Stimulated activated CD8-positive, alpha-beta memory T cell treated with anti-CD3 and anti-CD28 coated beads, Interleukin-4, amount 100 ng/mL, for 1 hour (primary cell): ENCODE results near the gene SEMA5A.

ENCODE experiments used
- DNase-seq, 2 donors: peaks; one replicate each; pipeline ENCODE4 v3.0.0-alpha.2; 2020; ENCODE audit warnings: low read depth in 2 of 2, low spot score in 1 of 2

The SEMA5A gene

DNA sequence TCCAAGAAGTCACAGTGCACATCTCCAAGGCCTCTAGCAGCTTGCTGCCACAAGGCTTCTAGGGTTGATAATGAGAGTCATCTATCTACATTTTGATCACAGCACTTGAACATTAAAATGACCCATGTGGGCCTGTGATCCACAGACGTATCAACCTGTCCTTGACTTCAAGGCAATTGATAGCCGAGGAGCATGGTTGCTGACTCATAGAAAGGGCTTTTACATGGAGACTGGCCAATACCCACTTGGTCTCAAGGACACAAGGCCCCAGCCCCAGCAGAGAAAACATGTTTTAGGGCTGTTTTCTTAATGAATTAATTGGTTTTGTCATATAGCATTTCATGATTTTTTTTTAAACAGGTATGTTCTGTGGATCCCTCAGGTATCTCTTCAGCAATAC, 314.0 kb downstream of the SEMA5A start:
- no peak for DNase-seq

DNA sequence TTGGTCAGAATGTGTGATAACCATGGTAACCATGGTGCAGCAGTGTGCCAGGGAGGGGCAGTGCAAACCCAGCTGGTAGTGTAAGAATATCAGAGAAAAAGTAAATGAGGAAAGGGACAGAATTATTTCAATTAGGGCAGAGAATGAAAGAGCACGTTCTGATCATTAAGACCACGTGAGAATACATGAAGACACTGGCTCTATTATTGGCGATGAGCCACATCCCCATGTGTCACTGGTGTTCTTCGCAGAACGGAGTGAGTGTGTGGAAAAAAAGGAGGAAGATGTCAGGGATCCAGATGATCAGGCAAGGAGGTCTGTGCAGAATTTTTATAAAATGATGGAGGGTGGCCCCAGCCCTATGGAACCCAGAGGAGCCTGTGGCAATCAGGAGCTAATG, 315.5 kb downstream of the SEMA5A start:
- DNase-seq, result no peak

DNA sequence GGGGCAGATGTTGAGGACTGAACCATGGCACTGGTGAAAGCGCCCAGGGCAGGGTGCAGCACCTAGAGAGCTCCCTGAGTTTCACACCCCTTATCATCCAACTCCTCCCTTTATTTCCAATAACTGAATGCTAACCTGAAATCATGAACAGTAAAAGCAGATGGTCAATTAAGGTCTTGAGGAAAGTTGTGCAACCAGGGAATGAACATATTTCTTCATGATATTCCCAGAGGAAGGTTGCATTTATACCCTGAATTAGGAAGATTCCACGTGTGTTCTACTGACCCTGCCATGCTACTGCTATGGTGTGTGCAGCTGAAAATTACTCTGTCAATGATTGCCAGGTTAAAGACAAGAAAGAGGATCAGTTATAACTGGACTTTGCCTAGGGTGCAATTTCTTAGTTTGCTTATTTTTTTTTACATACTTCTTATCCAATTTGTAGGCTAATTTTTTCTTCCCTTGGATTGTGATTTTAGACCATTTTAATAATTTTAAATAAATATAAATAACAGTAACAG, 319.8 kb downstream of the SEMA5A start:
- DNase-seq, result no peak

DNA sequence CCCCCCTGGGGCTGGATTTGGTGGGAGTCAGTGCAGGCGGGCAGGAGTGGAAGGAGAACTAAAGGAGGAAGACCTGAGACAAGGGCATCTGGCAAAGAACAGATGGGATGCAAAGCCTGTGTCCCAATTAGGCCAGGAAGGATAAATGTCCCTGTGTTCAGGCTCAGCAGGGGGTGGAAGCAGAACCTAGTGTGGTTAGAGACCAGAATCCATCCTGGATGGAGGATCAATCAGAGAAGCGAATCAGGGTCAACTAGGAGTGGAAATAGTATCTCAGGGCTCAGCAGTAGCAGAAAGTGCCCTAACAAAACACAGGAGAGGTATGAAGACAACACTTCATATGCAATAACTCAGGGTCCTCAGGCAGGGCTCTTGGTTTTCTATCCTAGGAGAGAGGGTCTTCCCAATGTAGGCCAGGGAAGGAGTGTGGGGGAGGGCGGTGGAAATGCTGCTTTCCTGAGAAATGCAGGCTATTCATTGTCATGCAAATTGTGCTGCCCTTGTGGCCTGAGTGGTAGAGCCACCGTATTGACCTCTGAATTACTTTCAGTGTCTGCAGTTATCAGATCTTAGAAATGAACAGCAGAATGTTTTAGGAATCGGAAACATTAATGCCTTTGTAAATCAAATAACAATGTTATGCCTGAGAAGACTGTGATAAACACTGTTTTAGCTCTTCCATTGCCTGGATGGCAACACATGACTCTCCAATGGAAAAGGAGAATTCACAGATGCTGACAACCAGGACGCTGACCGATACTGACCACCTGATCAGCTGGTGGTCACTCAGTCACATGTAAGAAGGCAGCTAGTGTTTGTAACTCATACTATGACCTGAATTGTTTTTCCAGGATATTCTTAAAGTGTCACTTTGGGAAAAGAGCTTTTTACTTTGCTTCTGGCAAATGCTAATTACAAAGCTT, 323.6 kb downstream of the SEMA5A start:
- no peak for DNase-seq

DNA sequence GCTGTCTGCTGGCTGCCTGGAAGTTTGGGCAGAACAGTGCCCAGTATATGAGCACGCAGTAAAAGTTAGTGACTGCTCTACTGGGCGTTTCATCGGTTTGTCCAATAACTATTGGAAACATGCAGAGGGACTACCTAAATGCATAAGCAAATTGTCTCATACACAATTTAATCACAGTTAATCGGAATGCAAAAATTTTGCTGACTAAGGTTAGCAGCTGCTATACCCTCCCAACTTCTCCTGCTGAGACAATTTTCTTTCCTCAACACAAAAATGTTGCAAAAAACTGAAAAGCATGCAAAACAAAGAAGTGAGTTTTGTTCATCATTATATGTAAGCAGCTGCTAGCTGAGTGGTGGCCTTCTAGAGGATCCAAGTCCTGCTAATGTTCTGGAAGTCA, 327.5 kb downstream of the SEMA5A start:
- DNase-seq, result no peak

DNA sequence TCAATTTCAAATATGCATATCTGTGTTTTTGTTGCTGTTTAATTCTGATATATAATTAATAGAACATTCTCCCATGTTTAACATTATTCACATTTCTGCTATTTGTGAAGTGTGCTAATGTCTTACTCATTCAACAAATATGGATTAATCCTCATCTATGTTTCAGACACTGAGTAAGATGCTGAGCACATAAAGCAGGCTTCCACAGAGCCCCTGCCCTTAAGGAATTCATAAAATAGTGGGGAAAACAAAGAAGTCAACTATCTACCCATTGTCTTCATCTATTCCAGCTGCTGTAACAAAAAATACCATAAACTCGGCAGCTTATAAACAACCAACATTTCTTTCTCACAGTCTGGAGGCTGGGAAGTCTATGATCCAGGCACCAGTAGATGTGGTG, 333.3 kb downstream of the SEMA5A start:
- DNase-seq, result no peak

DNA sequence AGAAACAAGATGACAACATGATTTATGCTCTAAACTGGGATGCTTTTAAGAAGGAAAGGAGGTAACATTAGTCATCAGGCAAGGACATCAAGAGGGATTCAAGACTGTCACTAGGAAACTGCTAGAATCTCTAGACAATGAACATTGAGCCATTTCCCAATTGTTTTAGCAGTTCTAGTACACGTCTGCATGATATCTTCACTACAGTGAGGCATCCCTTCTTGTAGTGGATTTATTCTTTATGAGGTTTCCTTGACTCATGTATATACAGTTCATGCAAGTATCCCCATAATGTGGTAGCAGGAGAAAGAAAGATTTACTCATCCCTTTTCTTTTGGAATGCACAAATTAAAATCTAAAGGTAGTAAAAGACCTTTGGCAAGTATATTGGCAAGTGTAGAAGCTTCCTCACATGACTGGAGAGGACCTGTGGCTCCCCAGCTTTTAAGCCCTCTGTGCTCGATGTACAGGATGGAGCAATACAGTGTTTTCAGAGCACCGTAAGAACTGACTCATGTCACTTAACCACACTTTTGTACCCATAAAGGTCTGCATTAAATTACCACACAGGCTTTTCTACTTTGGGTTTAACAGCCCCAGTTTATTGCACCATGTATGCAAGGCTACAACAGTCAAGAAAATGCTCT, 335.9 kb downstream of the SEMA5A start:
- no peak for DNase-seq

DNA sequence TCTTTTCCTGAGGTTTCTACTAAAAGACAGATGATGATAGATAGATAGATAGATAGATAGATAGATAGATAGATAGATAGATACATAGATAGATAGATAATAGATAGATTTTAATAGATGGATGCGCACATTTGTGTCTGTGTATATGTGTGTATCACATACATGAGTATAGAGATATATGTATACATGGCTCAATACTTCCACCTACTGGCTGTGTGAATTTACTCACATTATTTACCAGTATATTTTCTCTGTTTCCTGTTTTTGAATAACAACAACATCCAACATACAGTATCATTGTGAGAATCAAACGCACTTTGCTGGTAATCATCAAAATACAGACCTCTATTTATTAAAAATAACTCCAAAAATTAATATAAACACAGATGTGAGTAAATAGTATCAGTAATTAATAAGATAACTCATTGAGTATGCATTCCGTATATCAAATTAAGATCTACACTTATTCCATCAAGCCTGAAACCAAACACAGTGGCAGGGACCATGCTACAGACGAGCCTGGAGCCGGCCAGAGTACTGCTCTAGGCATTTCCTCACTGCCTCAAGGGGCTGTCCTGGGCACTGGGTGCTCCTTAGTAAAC, 338.0 kb downstream of the SEMA5A start:
- no peak for DNase-seq

DNA sequence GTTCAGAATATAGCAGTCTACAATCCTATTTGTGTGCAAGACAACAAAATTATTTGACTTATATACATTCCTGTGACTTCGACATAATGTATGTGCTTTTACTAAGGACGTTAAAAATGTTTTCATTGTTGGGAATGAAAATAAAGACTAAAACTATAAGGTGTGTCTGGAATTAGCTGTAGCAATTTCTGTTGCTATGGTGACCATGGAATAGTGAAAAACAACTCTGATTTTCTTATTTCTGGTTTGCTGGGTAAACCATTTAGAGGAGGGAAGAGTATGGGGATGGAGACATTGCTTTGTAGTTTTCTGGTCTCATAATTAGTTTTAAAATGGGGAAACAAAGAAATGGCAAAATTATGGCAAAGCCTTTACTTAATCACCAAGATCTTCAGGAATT, 343.2 kb downstream of the SEMA5A start:
- DNase-seq, result no peak

DNA sequence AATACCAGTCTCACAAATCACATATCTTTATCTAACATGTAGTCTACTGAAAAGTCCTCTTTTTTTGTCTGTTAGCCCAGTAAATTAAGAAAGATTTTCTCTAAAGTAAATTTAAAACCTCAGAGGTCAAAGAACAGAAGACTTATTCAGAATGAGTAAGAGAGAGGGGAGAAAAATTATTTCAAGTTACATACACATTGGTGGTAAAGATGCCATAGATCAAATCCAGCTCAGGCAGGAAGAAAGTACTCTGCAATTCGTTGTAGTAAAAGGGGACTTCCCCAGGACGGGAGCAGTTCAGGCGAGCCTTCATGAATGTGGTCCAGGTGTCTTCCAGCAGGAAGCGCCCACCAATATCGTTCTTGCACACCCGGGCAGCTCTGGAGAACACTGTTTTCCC, 344.1 kb downstream of the SEMA5A start:
- no peak for DNase-seq

DNA sequence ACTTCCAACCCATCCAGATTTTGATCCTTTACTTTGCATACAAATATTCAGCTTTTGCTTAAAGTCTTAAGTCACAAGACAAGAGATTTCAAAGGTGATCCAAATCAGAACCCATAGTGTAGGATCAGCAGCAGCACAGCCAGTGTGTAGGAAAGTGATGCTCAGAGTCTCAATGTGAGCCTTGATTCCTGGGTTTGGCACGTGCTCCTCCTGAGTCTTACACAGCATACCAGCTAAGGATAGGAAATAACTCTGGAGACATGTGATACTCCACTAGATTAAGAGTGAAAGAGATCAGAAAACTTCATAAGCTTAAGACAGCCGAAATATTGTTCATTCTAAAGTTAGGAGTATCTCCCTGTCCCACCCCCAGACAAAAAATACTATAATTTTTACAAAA, 344.9 kb downstream of the SEMA5A start:
- DNase-seq, result no peak

DNA sequence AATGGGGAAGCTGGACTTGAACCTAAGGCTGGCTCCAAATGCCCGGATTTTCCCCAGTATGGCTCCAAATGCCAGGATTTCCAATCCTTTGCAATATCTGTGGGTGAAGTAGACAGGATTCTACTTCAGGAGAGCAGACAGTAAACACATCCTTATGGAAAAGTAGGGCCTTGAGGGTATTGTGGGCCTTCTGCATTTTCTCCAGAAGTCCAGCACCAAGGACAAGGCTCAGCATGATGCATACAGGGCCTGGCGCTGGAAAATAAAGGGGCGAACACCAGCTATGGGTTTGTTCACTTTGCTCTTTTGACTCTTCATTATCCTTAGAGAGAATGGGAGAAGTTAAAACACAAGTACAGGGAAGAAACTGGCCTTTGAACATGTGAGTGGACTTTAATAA, 347.5 kb downstream of the SEMA5A start:
- DNase-seq, result no peak

DNA sequence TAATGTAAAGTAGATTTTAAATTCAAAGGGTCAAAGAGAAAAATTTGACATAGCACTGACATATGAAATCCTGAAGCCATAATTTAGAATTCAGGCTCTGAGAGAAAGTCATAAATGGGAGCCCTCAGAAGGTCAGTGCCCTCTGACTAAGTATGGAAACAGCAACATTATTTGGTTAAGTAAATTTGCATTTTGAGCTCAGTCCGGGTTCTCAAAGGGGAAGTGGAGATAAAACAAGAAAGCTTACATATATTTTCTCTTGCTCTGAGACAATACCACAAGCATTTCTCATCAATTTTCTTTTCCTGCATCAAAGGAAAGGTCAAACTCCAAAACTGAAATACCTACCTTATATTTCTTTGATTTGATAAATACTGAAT, 348.0 kb downstream of the SEMA5A start:
- no peak for DNase-seq

DNA sequence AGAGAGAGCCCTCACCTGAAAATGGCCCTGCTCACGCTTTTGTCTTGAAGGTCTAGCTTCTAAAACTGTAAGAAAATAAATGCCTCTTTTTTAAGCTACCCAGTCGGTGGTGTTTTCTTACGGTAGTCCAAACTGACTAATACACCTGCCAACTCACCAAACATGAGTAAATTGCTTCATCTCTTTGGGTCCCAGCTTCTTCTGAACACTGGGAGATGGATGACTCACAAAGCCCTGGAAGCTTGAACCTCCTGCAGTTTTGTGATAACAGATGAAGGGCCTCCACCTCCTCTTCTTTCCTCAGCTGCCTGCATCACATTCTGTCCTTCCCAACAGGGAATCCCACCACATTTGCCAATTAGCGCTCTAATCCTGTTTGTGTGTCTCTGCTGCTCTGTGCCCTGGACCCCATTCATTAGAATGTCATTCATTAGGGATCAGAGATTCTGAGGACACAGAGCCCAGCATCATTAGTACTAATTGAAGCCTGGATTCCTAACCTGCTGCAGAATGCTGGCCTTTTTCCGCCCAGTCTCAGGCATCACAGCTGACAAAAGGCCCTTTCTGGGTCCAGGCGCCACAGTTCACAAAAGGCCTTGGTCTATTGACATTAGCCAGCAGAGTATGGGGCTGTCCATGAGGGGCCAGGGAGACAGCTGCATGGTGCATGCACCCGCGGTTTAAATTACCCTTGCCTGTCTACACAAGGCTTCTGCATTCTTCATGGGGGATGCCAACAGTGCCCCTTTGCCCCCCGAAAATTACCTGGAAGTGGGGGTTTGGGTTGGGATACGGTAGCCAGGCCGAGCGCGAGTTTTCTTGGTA, 349.3 kb downstream of the SEMA5A start:
- DNase-seq, result no peak

DNA sequence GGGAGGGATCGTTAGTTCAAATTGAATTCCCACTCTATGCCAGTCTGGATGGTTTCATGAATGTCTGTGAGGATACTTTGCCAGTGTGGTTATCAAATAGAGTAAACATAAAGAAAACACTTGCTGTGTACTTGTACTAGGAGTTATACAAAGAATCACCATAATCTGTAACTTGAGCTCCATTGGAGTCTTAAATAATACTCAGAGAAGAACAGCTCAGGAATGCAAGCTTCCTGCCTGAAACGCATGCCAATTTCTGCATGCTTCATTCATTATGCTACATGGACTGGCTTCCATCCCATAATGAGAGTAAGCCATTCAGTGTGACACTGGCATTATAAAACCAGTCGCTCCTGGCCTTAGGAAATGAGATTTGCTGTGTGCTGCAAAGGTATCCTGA, 351.4 kb downstream of the SEMA5A start:
- DNase-seq, result no peak

DNA sequence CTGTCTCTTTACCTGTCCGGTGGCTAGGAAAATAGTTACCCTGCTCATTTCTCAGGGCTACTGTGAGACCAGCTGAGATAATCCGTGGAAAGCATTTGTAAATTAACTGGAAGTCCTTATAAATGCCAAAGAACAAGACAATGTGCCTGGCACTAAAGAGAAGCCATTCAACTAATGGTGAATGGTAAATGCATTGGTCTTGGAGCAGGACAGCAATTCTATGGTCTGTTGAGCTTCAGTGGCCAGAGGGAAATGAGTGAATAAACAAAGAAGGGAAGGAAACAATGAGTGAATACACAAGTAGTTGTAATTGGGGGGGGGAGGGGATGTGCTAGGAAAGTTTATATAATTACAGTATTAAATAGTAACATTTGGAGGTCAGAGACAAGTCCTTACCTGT, 353.6 kb downstream of the SEMA5A start:
- DNase-seq, result no peak

DNA sequence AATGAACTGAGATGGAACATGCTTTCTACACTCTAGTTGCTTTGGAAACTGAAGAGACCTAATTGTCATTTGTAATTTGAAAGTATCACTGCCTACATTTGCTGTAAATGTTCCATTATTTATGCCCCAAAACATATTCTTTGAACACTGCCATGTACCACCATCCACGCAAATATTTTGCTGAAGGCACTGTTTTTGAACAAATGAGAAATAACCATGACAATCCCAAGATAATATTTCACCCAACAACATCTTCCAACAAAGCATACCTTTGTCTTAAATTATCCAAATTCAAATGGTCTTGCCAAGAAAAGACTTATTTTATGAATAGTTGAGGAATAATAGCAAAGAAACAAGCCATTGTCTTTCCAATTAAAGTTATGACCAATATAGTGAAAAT, 356.2 kb downstream of the SEMA5A start:
- no peak for DNase-seq

DNA sequence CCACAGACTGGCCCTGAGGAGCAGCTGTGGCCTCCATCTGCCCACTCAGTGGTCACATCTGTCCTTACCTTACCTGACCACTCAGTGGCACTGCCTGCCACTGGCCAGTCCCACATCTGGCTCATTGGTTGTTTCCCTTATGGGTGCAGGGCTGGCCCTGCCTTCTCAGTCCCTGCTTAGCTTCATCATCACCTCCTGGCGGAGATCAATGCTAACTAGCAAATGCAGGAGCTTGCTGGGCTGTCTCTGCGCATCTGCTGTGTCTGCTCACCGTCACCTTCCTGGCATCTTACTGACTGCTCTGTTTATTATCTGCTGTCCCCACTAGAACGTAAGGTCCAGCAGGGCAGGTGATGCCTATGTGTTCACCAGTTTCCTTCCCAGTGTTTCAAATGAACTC, 356.9 kb downstream of the SEMA5A start:
- DNase-seq, result no peak

DNA sequence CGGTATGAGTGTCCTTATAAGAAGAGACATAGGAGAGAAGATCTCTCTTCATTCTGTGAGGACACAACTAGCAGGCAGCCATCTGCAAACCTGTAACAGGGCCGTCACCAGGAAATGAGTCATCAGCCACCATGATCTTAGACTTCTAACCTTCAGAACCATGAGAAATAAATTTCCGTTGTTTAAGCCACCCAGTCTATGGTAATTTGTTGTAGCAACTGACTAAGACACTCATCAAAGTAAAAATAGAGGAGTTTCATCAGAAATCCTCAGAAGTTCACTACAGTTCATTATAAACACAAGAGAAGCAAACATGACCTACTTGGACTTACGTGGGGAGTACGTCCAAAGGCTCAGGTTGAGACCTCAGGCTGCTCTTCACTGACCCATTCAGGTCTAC, 357.7 kb downstream of the SEMA5A start:
- no peak for DNase-seq

DNA sequence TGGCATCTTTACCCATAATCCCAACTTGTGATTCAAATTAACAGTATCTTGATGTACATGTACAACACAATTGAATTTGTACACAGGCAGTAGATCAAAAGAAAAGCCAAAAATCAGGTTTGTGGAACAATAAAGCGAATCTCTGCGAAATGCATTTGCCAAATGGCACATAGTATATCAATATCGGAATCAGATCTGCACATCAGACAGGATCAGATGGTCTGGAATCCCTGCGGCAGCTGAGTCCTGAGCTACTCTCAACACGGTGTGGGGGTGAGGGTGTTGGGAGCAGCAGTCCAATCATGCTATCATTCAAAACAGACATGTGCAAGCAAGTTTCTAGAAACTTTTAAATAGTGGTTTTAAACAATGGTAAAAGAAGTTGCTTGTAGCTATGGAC, 358.3 kb downstream of the SEMA5A start:
- DNase-seq, result no peak

DNA sequence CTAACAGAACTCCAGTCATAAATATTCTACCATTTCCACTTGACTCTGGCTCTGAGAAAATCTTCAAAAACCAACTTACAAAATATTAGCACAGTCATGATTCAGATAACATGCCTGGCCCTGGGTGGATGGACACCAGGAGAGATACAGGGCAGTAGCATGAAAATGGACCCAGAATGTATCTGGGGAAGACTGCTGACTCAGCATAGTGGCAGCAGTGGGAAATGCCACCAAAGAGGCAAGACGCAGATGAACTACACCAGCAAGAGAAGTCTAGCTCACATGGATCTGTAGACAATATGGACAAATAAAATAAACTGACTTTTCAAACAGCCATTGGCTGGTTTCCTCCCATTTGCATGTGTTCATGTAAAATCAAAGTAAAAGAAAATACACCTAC, 359.8 kb downstream of the SEMA5A start:
- no peak for DNase-seq
